Measurements from ENCODE around the gene XRN1. TPM values are rescaled to one million over a fixed set of nuclear protein-coding genes. Genes with fewer than 3 reads are reported as not detected.

XRN1 gene
- total and polyA plus RNA-seq, 8 donors: 3.5 to 23.4 (median 18.2) TPM

GRCh38 chr3:142436951-142437585 lies 10.8 kb downstream of the XRN1 start:
- Histone ChIP-seq H3K9me3 (no peaks in the 10 kb centered on the region), H3K27ac (no peak overlapping the region), H3K4me1 (peaks cover 11 to 17% (median 15%) of the 10 kb centered on the region in 3 donors), H3K4me3 (no peak overlapping the region), H3K27me3 (no peaks in the 10 kb centered on the region), H3K36me3 (peaks cover 0 to 5% (median 0%) of the 10 kb centered on the region in 3 donors)
- TF ChIP-seq CTCF (IDR thresholded peaks at IDR 0.05): no peak
- ATAC-seq (peak in 3 of 4 donors; percentile 64 to 73 (median 69)), FAIRE-seq (no peak), DNase-seq (no peak)
- intact Hi-C loops (cut with DNase I): no loop called here

- WGBS, 2 donors: 84 to 85% methylated on average over 4 of the region's 4 CpGs
- no peak for TF ChIP-seq CTCF (IDR thresholded peaks at IDR 0.05)
- no peak overlapping the region for H3K4me3 ChIP-seq
- peaks cover 6 to 15% (median 13%) of the 10 kb centered on the region in 3 donors for H3K4me1 ChIP-seq
- no peak overlapping the region for H3K27ac ChIP-seq
- FAIRE-seq: no peak
- intact Hi-C loops (cut with DNase I): no loop called here
- no peaks in the 10 kb centered on the region for H3K27me3 ChIP-seq
- ATAC-seq: no peak
- no peaks in the 10 kb centered on the region for H3K9me3 ChIP-seq
- peaks cover 0 to 7% (median 5%) of the 10 kb centered on the region in 3 donors for H3K36me3 ChIP-seq
- no peak for DNase-seq
Measured at GRCh38 chr3:142434503-142434902, 13.3 kb downstream of the XRN1 start.

- Histone ChIP-seq H3K9me3 (no peaks in the 10 kb centered on the region), H3K27me3 (no peaks in the 10 kb centered on the region), H3K4me3 (no peak overlapping the region), H3K36me3 (peaks cover 0 to 9% (median 5%) of the 10 kb centered on the region in 3 donors), H3K27ac (peak overlapping the region in 1 of 4 donors; percentile 1), H3K4me1 (peaks cover 6 to 15% (median 13%) of the 10 kb centered on the region in 3 donors)
- no peak for TF ChIP-seq CTCF (IDR thresholded peaks at IDR 0.05)
- intact Hi-C loops (cut with DNase I): no loop called here
- 37 to 39% methylated on average over 2 of the region's 2 CpGs for WGBS, 2 donors
- FAIRE-seq: no peak
- DNase-seq: no peak
- ATAC-seq: no peak
Measured at GRCh38 chr3:142433110-142433509, 14.7 kb downstream of the XRN1 start.

- Histone ChIP-seq H3K4me3 (no peak overlapping the region), H3K9me3 (no peaks in the 10 kb centered on the region), H3K4me1 (peaks cover 0 to 11% (median 3%) of the 10 kb centered on the region in 3 donors), H3K27me3 (no peaks in the 10 kb centered on the region), H3K36me3 (peaks cover 0 to 9% (median 5%) of the 10 kb centered on the region in 3 donors), H3K27ac (no peak overlapping the region)
- no peak for TF ChIP-seq CTCF (IDR thresholded peaks at IDR 0.05)
- FAIRE-seq: no peak
- ATAC-seq: no peak
- no peak for DNase-seq
- intact Hi-C loops (cut with DNase I): no loop called here
Measured at GRCh38 chr3:142429582-142429981, 18.3 kb downstream of the XRN1 start.

GRCh38 chr3:142424754-142425153 lies 23.1 kb downstream of the XRN1 start:
- Histone ChIP-seq H3K9me3 (no peaks in the 10 kb centered on the region), H3K36me3 (peaks cover 0 to 11% (median 4%) of the 10 kb centered on the region in 3 donors), H3K27ac (no peak overlapping the region), H3K27me3 (no peaks in the 10 kb centered on the region), H3K4me3 (no peak overlapping the region), H3K4me1 (peaks cover 0 to 9% (median 0%) of the 10 kb centered on the region in 3 donors)
- ATAC-seq (peak in 2 of 4 donors; percentile 40 to 55), FAIRE-seq (no peak), DNase-seq (no peak)
- intact Hi-C loops (cut with DNase I): no loop called here
- 74 to 84% methylated on average over 1 of the region's 1 CpG for WGBS, 2 donors
- TF ChIP-seq CTCF (IDR thresholded peaks at IDR 0.05): no peak
